ENCODE data around the gene GRK7. TPM values are rescaled to one million over a fixed set of nuclear protein-coding genes. Genes with fewer than 3 reads are reported as not detected.

Gene GRK7
- total and polyA plus RNA-seq, 2 donors (not counting 3 experiments of a cell fraction or from before 2014, with no cell fraction given): not detected

GRCh38 chr3:141804778-141805639, 41.8 kb downstream of the GRK7 start:
- Histone ChIP-seq H3K27ac (ENCODE audit: insufficient read depth, low read depth, low read length) (no peak overlapping the region), H3K9me1 (replicated peaks; ENCODE audit: control insufficient read depth, extremely low read depth, insufficient read depth, low read length) (no peaks in the 10 kb centered on the region), H3K79me2 (ENCODE audit: control insufficient read depth, insufficient read depth, low read length) (no peaks in the 10 kb centered on the region), H3K9me3 (replicated peaks; ENCODE audit: control insufficient read depth, insufficient read depth, low read length) (no peaks in the 10 kb centered on the region), H4K20me1 (replicated peaks; ENCODE audit: control insufficient read depth, extremely low read depth, insufficient read depth, low read length) (no peaks in the 10 kb centered on the region), H2AFZ (ENCODE audit: low read depth, low read length) (no peak overlapping the region), H3K4me1 (ENCODE audit: control insufficient read depth, extremely low read depth, insufficient read depth, low read length) (no peaks in the 10 kb centered on the region), H3K4me3 (replicated peaks in 1 of 3; ENCODE audit: insufficient read depth in 1 of 3, low read depth in 1 of 3, low read length in 3 of 3) (no peak overlapping the region), H3K27me3 (ENCODE audit: control insufficient read depth in 2 of 2, insufficient read depth in 2 of 2, low read length in 2 of 2) (peaks cover 0 to 3% of the 10 kb centered on the region in 2 experiments), H3K4me2 (ENCODE audit: insufficient read depth, low read length) (no peak overlapping the region), H3K36me3 (ENCODE audit: control insufficient read depth in 2 of 2, extremely low read depth in 1 of 2, insufficient read depth in 2 of 2, low read length in 2 of 2) (no peaks in the 10 kb centered on the region), H3K9ac (replicated peaks; ENCODE audit: extremely low read depth, insufficient read depth, low read length) (no peak overlapping the region)
- no TSS peak for BruUV-seq (replicated peaks)
- DNase-seq (ENCODE audit: low read depth, low spot score): no peak
- no peak for TF ChIP-seq CTCF (IDR thresholded peaks at IDR 0.05; ENCODE audit: extremely low read depth in 1 of 2, insufficient read depth in 1 of 2, low read depth in 1 of 2, low read length in 2 of 2)
- no peak for TF ChIP-seq GATA2 (IDR thresholded peaks at IDR 0.05; ENCODE audit: insufficient read depth, insufficient read length, low read depth, low read length)
- TF ChIP-seq MYC (IDR thresholded peaks at IDR 0.05; ENCODE audit: low read depth, low read length): no peak
- TF ChIP-seq EZH2 (IDR thresholded peaks at IDR 0.05; ENCODE audit: borderline replicate concordance, low read depth, low read length, severe bottlenecking): no peak
- no peak for TF ChIP-seq POLR2A (IDR thresholded peaks at IDR 0.05; ENCODE audit: low read depth, low read length)
- TF ChIP-seq POLR2AphosphoS5 (IDR thresholded peaks at IDR 0.05; ENCODE audit: insufficient read depth, low read depth, low read length): no peak
- no peak for TF ChIP-seq FOS (IDR thresholded peaks at IDR 0.05; ENCODE audit: borderline replicate concordance, insufficient read depth, low read length)
- no peak for TF ChIP-seq JUN (IDR thresholded peaks at IDR 0.05; ENCODE audit: borderline replicate concordance, insufficient read depth, insufficient read length, low read depth)
- no peak for TF ChIP-seq MAX (IDR thresholded peaks at IDR 0.05; ENCODE audit: insufficient read depth, insufficient read length)
- no peak for FAIRE-seq
- intact Hi-C loops (cut with micrococcal nuclease): no loop called here
- dilution Hi-C loops (cut with MboI; ENCODE audit: extremely low pct_ligation_motif_present, low sequenced_read_pairs): no loop called here
- CTCF ChIA-PET: interaction anchor here (1.2 kb wide), 1 partner anchor 12 kb away, joined by 3 read pairs; no protein-coding TSS in a partner anchor
- POLR2A ChIA-PET: no interaction called here

All from endothelial cell of umbilical vein (primary cell).